ENCODE data around the gene MFNG. TPM values are rescaled to one million over a fixed set of nuclear protein-coding genes. Genes with fewer than 3 reads are reported as not detected.

Gene MFNG
- total RNA-seq, 1 experiment from 2014 or later, result 7.1 TPM

DNA sequence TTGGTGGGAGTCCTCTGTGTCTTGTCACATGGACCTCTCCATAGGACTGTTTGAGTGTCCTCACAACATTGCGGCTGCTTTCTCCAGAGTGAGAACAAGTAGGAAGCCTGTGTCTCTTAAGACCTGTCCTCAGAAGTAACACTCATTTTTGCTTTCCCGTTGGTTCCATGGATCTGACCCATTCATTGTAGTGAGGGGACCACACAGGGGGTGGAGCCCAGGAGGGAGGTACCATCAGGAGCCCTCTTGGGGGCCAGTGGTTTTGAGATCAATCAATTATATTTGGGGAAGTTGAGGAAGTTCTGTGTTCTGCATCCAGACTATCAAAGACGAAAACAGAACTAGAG is 53.5 kb downstream of the MFNG start:
- in situ Hi-C loops (cut with HindIII; ENCODE audit: low pct_unique_long_range_greater_than_20kb, low sequenced_read_pairs), result no loop called here
- intact Hi-C loops (cut with micrococcal nuclease; ENCODE audit: unreplicated experiment), result no loop called here
- ATAC-seq (no peak), DNase-seq (ENCODE audit: low read depth, low spot score) (no peak)
- ChIA-PET CTCF (interaction anchor here (0.6 kb wide), 1 partner anchor 98 kb away, joined by 5 read pairs; no protein-coding TSS in a partner anchor), POLR2A (no interaction called here)
- H3K36me3 ChIP-seq (ENCODE audit: control insufficient read depth, insufficient read depth, low read length), result no peaks in the 10 kb centered on the region
- no TSS peak for BruUV-seq (replicated peaks)
- no peaks in the 10 kb centered on the region for H3K27me3 ChIP-seq (ENCODE audit: control insufficient read depth, insufficient read depth, low read length)
- peaks cover 8% of the 10 kb centered on the region for H3K4me1 ChIP-seq (ENCODE audit: control insufficient read depth, insufficient read depth, low read length)
- TF ChIP-seq POLR2AphosphoS5 (IDR thresholded peaks at IDR 0.05; ENCODE audit: low read depth, low read length), result no peak
- TF ChIP-seq TCF7L2 (IDR thresholded peaks at IDR 0.05; ENCODE audit: low read depth, low read length), result no peak
- no peak for TF ChIP-seq REST (IDR thresholded peaks at IDR 0.05; ENCODE audit: insufficient read depth in 1 of 2, low read depth in 2 of 2, low read length in 1 of 2)
- no peak for TF ChIP-seq SIN3A (IDR thresholded peaks at IDR 0.05; ENCODE audit: borderline replicate concordance, insufficient read depth, low read depth, low read length)
- H3K4me3 ChIP-seq (ENCODE audit: low read depth in 2 of 2, low read length in 2 of 2), result no peak overlapping the region
- H3K27ac ChIP-seq (ENCODE audit: low read length), result no peak overlapping the region
- H3K9me3 ChIP-seq (ENCODE audit: control insufficient read depth, insufficient read depth, low read depth, low read length), result no peaks in the 10 kb centered on the region; the same call in 1 of the 2 replicates

DNA sequence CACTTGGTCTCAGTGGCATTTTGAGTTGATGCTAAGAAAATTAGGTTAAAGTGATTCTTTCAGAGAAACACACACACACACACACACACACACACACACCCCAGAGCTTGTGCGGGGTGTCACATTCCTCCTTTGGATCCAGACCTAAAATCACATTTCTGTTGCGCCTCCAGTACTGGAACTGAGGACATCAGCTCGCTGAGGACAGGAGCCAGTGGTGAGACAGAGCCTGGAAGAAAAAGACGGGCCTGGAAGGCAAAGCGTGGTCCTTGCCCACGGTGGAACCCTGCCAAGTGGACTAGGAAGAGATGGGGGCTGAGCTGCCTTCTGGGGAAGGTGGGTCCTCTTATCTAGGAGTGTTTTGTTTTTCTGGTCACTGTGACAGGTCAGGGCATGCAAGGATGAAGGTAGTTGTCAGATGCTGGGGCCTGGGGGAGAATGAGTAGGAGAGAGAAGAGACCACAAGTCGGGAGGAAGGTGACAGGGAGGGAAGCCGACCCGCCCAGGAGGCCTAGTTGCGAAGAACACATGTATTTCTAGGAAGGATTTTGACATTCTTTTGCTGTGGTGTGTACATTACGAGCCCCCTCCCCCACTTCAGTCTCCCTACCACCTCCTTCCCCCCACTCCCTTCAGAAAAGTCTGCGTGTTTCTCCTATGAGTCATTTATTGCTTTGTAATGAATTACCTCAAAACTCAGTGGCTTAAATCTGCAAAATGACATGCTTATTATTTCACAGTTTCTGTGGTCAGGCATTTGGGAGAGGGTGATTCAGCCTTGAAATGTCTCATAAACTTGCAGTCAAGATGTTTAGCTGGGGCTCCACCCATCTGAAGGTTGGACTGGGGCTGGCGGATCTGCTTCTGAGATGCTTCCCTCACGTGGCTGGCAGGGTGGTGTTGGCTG is 54.1 kb downstream of the MFNG start:
- no TSS peak for BruUV-seq (replicated peaks)
- ATAC-seq (peak; percentile 20; the same call in 1 of the 2 replicates), DNase-seq (ENCODE audit: low read depth, low spot score) (no peak)
- intact Hi-C loops (cut with micrococcal nuclease; ENCODE audit: unreplicated experiment), result no loop called here
- ChIA-PET POLR2A (no interaction called here), CTCF (interaction anchor here (0.6 kb wide), 1 partner anchor 97 kb away, joined by 5 read pairs; no protein-coding TSS in a partner anchor)
- no peak overlapping the region for H3K4me3 ChIP-seq (ENCODE audit: low read depth in 2 of 2, low read length in 2 of 2)
- no peaks in the 10 kb centered on the region for H3K27me3 ChIP-seq (ENCODE audit: control insufficient read depth, insufficient read depth, low read length)
- H3K4me1 ChIP-seq (ENCODE audit: control insufficient read depth, insufficient read depth, low read length), result peaks cover 8% of the 10 kb centered on the region
- H3K9me3 ChIP-seq (ENCODE audit: control insufficient read depth, insufficient read depth, low read depth, low read length), result no peaks in the 10 kb centered on the region; the same call in 1 of the 2 replicates
- in situ Hi-C loops (cut with HindIII; ENCODE audit: low pct_unique_long_range_greater_than_20kb, low sequenced_read_pairs), result no loop called here
- no peaks in the 10 kb centered on the region for H3K36me3 ChIP-seq (ENCODE audit: control insufficient read depth, insufficient read depth, low read length)
- TF ChIP-seq REST (IDR thresholded peaks at IDR 0.05; ENCODE audit: insufficient read depth in 1 of 2, low read depth in 2 of 2, low read length in 1 of 2) (no peak), CTCF (IDR thresholded peaks at IDR 0.05) (no peak), TCF7L2 (IDR thresholded peaks at IDR 0.05; ENCODE audit: low read depth, low read length) (no peak), SIN3A (IDR thresholded peaks at IDR 0.05; ENCODE audit: borderline replicate concordance, insufficient read depth, low read depth, low read length) (no peak), POLR2AphosphoS5 (IDR thresholded peaks at IDR 0.05; ENCODE audit: low read depth, low read length) (no peak)
- 0 out of 2 replicates have a peak overlapping the region, but pooled peaks have one; percentile 12 for H3K27ac ChIP-seq (ENCODE audit: low read length)

Measured in Panc1 (cell line).